ENCODE results near the gene TMEM273.

GRCh38 chr10:49110684-49111319 is 77.4 kb downstream of the TMEM273 start:
- no peak for TF ChIP-seq EZH2 (IDR thresholded peaks at IDR 0.05)
- no peak for TF ChIP-seq POLR2A (IDR thresholded peaks at IDR 0.05; ENCODE audit: borderline replicate concordance, extremely low read depth, insufficient read depth, insufficient read length)
- no peak for TF ChIP-seq POLR2AphosphoS5 (IDR thresholded peaks at IDR 0.05; ENCODE audit: low read depth, low read length)
- no peak for TF ChIP-seq FOSL1 (IDR thresholded peaks at IDR 0.05; ENCODE audit: low read depth)
- no peak for TF ChIP-seq CTCF (IDR thresholded peaks at IDR 0.05 in 2 of 3, conservative IDR thresholded peaks at IDR 0.05 in 1 of 3; ENCODE audit: borderline replicate concordance in 1 of 3, insufficient read depth in 1 of 3, low read depth in 2 of 3, low read length in 2 of 3)
- TF ChIP-seq REST (IDR thresholded peaks at IDR 0.05; ENCODE audit: low read depth), result no peak
- no peak for TF ChIP-seq RAD21 (IDR thresholded peaks at IDR 0.05; ENCODE audit: low read depth)
- no peak for TF ChIP-seq EZH2phosphoT487 (IDR thresholded peaks at IDR 0.05; ENCODE audit: borderline replicate concordance)
- no peak for TF ChIP-seq ZNF274 (IDR thresholded peaks at IDR 0.05; ENCODE audit: low read depth, low read length)
- TF ChIP-seq MAX (IDR thresholded peaks at IDR 0.05), result no peak
- no peak for TF ChIP-seq CEBPB (IDR thresholded peaks at IDR 0.05; ENCODE audit: low read depth)
- TF ChIP-seq SIN3A (IDR thresholded peaks at IDR 0.05; ENCODE audit: low read depth), result no peak
- TF ChIP-seq SRF (IDR thresholded peaks at IDR 0.05; ENCODE audit: low read depth), result no peak
- TF ChIP-seq YY1 (IDR thresholded peaks at IDR 0.05; ENCODE audit: extremely low read depth, insufficient replicate concordance, low read depth, low read length), result no peak
